Brain microvascular endothelial cell (primary cell): ENCODE data around the gene YEATS4.

Source experiments
- DNase-seq: peaks from one replicate; pipeline ENCODE4 v3.0.0-alpha.2; 2020
- H3K27ac ChIP-seq: fragments of 250-450 bp; sonication (Bioruptor Pico); 2 replicates; pipeline ENCODE4 v1.5.1; 2020; ENCODE audit warnings: mild to moderate bottlenecking, moderate library complexity
- H3K27me3 ChIP-seq: fragments of 250-450 bp; sonication (Bioruptor Pico); replicated peaks from 2 replicates; pipeline ENCODE4 v1.5.1; 2020; ENCODE audit warnings: mild to moderate bottlenecking
- H3K36me3 ChIP-seq: fragments of 250-450 bp; sonication (Bioruptor Pico); replicated peaks from 2 replicates; pipeline ENCODE4 v1.5.1; 2020; ENCODE audit warnings: mild to moderate bottlenecking
- H3K4me3 ChIP-seq: 2 replicates; pipeline ENCODE4 v1.5.1; 2011; ENCODE audit warnings: low read depth, mild to moderate bottlenecking, control low read depth, low read length, moderate library complexity
- in situ Hi-C: cut with HindIII; loops from 2 replicates; pipeline ENCODE4 v1.10.0; 2017; ENCODE audit warnings: low sequenced_read_pairs, low pct_ligation_motif_present
- TF ChIP-seq, protein P1 (sequence below): IDR thresholded peaks from 2 replicates; pipeline ENCODE4 v1.5.1; 2011; ENCODE audit warnings: low read depth, mild to moderate bottlenecking, moderate library complexity, low read length, control low read depth, inconsistent platforms; ENCODE audit errors: missing control alignments

Gene YEATS4

DNA sequence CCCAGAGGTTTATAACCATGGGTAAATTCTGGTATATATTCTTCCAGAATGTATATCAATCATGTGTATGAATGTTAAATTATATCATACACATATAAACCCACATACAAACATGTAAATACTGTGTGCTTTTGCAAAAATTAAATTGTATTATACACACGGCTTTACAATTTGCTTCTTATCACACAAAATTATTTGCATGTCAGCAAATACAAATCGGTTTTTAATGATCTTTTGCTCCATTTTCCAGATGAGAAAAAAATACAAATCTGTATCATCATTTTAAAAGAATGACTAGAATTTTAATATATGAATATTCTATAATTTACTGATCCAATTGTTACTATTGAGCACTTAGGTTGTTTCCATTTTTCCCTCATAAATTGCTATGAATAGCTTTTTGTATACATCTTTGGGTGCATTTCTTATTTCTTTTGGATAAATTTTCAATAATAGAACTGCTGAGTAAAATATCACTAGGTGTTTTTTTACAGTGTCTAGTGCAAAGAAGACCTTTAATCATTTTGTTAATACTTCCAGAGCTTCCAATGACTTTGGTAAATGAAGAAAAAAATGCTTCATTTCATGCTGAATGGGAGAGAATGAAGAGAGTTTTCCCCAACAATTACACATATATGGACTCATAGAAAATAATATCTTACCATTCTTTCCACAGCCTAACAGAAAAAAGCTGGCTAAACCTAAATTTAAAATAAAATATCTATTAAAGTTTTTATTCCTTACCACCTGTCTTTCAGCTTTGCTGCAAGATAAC is 7.9 kb upstream of the YEATS4 start:
- Histone ChIP-seq H3K36me3 (no peaks in the 10 kb centered on the region), H3K27ac (no peak overlapping the region), H3K4me3 (no peak overlapping the region), H3K27me3 (no peaks in the 10 kb centered on the region)
- no peak for DNase-seq
- in situ Hi-C loops, result no loop called here
- TF ChIP-seq, protein P1, sequence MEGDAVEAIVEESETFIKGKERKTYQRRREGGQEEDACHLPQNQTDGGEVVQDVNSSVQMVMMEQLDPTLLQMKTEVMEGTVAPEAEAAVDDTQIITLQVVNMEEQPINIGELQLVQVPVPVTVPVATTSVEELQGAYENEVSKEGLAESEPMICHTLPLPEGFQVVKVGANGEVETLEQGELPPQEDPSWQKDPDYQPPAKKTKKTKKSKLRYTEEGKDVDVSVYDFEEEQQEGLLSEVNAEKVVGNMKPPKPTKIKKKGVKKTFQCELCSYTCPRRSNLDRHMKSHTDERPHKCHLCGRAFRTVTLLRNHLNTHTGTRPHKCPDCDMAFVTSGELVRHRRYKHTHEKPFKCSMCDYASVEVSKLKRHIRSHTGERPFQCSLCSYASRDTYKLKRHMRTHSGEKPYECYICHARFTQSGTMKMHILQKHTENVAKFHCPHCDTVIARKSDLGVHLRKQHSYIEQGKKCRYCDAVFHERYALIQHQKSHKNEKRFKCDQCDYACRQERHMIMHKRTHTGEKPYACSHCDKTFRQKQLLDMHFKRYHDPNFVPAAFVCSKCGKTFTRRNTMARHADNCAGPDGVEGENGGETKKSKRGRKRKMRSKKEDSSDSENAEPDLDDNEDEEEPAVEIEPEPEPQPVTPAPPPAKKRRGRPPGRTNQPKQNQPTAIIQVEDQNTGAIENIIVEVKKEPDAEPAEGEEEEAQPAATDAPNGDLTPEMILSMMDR, result no peak

DNA sequence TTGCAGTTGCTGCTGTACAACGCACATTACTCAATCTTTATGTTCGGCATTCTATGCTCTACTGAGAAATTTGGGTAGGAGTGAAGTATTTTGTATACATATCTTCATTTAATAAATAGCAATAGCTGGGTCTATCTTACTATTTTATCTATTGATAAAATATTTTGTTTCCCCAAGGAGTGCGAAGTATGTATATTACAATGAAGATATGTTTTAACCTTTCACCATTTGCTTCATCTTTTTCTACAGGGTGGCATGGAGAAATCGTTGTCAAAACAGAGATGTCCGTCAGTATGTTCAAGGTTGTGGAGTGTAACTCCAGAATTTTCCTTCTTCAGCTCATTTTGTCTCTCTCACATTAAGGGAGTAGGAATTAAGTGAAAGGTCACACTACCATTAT is 6.6 kb upstream of the YEATS4 start:
- H3K27me3 ChIP-seq, result no peaks in the 10 kb centered on the region
- H3K27ac ChIP-seq, result no peak overlapping the region
- in situ Hi-C loops, result no loop called here
- no peaks in the 10 kb centered on the region for H3K36me3 ChIP-seq
- TF ChIP-seq, protein P1, result no peak
- no peak overlapping the region for H3K4me3 ChIP-seq
- DNase-seq, result no peak

DNA sequence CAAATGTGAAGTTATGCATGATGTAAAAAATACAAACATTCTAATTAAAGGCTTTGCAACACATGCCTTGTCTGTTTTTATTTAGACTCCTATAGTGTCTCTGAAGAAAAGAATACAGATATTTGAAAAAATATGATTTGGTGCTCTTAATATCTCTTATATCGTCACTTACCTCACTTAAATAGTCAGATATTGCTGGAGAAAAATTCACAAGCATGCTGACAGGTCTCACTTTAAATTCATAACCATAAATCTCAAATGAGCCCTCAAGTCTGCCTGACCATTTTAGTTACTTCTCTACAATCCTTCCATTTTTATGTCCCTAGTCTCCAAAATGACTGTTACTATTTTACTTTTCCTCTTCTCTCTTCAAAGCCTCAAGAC is 5.4 kb upstream of the YEATS4 start:
- TF ChIP-seq, protein P1, result no peak
- in situ Hi-C loops, result no loop called here
- no peak for DNase-seq
- no peaks in the 10 kb centered on the region for H3K36me3 ChIP-seq
- no peak overlapping the region for H3K4me3 ChIP-seq
- no peaks in the 10 kb centered on the region for H3K27me3 ChIP-seq
- no peak overlapping the region for H3K27ac ChIP-seq

DNA sequence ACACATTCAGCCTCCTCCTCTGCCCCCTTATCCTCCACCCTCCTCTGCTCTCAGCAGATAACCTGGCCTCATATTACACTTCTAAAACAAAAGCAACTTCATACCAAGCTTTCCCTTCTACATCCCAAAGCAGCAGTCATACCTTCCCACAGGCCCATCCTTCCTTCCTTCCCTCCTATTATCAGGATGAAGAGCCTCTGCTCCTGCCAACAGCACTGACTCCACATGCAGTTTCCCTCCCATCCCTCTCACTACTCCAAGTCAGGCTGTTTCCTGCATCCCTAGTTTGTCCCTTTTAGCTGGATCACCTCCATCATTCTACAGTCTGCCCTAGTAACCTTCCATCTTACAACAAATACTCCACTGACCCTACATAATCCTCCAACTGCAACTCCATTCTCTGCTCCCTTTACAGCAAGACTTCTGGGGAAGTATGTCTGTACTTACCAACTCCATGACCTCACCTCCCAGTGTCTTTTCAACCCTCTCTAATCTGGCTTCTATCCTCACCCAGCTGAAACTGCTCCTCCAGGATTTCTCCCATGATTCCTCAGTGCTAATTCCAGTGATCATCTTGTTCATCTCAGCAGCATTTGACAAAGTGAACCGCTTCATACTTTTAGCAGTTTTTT is 4.9 kb upstream of the YEATS4 start:
- Histone ChIP-seq H3K4me3 (no peak overlapping the region), H3K36me3 (no peaks in the 10 kb centered on the region), H3K27ac (no peak overlapping the region), H3K27me3 (no peaks in the 10 kb centered on the region)
- in situ Hi-C loops, result no loop called here
- TF ChIP-seq, protein P1, result no peak
- no peak for DNase-seq

DNA sequence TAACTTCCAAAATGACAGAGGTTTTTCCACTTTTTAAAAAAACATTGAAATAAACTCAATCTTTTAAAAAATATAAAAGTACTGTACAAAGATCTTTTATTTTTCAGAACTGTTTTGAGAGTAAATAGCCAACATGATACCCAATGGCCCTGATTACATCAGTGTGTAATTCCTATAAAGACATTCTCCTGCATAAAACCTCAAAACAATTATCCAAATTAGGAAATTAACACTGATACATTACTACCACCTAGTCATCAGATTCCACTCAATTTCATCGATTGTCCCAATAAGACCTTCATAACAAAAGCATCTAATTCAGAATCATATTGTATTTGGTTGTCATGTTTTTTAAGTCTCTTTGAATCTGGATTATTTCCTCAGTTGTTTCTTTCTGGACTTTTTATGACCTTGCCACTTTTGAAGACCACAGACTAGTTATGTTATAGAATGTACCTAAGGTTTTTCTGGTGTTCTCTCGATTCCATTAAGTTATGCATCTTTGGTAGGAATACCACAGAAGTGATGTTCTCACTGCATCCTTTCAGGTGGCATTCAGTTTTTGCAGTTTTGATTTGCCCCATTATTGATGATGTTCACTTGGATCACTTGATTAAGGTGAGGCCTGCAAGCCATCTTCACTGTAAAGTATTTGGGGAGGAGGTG is 4.0 kb upstream of the YEATS4 start:
- H3K4me3 ChIP-seq, result no peak overlapping the region
- no peak for DNase-seq
- H3K27me3 ChIP-seq, result no peaks in the 10 kb centered on the region
- H3K27ac ChIP-seq, result no peak overlapping the region
- no peaks in the 10 kb centered on the region for H3K36me3 ChIP-seq
- TF ChIP-seq, protein P1, result no peak
- in situ Hi-C loops, result no loop called here
